IMR-90 (cell line): ENCODE measurements around the gene LMO2. TPM values are rescaled to one million over a fixed set of nuclear protein-coding genes. Genes with fewer than 3 reads are reported as not detected.

Experiments
- ATAC-seq: fragments of 200-7000 bp; cut with Tn5 transposase; 2 replicates; pipeline ENCODE4 v1.9.1; 2020; ENCODE audit warnings: low read depth, mild to moderate bottlenecking, moderate library complexity
- BruUV-seq: library from RNA; stranded (reverse); fragments of 400-500 nt; replicated peaks from 2 replicates; lab custom pipeline; 2021; lab: Mats Ljungman, UMichigan
- CTCF ChIA-PET: fragments of 300-600 bp; formaldehyde crosslinking; extraction: SDS; loops from one replicate; lab custom pipeline; 2021; ENCODE audit warnings: antibody characterized with exemption; lab: Yijun Ruan, JAX
- POLR2A ChIA-PET: fragments of 300-600 bp; sonication (Branson Sonifier 250); formaldehyde crosslinking; loops from one replicate; lab custom pipeline; 2022; ENCODE audit warnings: antibody characterized with exemption; ENCODE audit not compliant: unreplicated experiment; lab: Charles Lee
- DNase-seq: peaks from one replicate; pipeline ENCODE4 v3.0.0; 2013
- H2AFZ ChIP-seq: replicated peaks from 2 replicates; pipeline ENCODE3; 2013; ENCODE audit warnings: low read length, mild to moderate bottlenecking; ENCODE audit not compliant: poor library complexity
- H2AK5ac ChIP-seq: 2 replicates; pipeline ENCODE4 v1.6.1; 2013; ENCODE audit warnings: low read depth, low read length, inconsistent platforms
- H2AK9ac ChIP-seq: replicated peaks from 2 replicates; pipeline ENCODE3; 2013; ENCODE audit warnings: mild to moderate bottlenecking, low read depth, low read length, moderate library complexity; ENCODE audit not compliant: poor library complexity
- H2BK120ac ChIP-seq: 2 replicates; pipeline ENCODE4 v1.6.1; 2013; ENCODE audit warnings: low read depth, low read length, inconsistent platforms
- H2BK15ac ChIP-seq: 3 replicates; pipeline ENCODE4 v1.6.1; 2013; ENCODE audit warnings: low read depth, low read length, inconsistent platforms
- H2BK20ac ChIP-seq: 2 replicates; pipeline ENCODE4 v1.6.1; 2013; ENCODE audit warnings: low read depth, mild to moderate bottlenecking, inconsistent platforms, low read length, moderate library complexity
- H2BK5ac ChIP-seq: 2 replicates; pipeline ENCODE4 v1.6.1; 2013; ENCODE audit warnings: mild to moderate bottlenecking, low read depth, low read length, inconsistent platforms; ENCODE audit not compliant: poor library complexity, severe bottlenecking
- H3K14ac ChIP-seq: replicated peaks from 2 replicates; pipeline ENCODE4 v1.6.1; 2013; ENCODE audit warnings: low read depth, low read length, inconsistent platforms
- H3K18ac ChIP-seq: 2 replicates; pipeline ENCODE4 v1.6.1; 2013; ENCODE audit warnings: low read depth, low read length, control low read depth
- H3K23ac ChIP-seq: 2 replicates; pipeline ENCODE4 v1.6.1; 2013; ENCODE audit warnings: low read depth, low read length, inconsistent platforms
- H3K27ac ChIP-seq: 2 replicates; pipeline ENCODE4 v1.5.1; 2013; ENCODE audit warnings: mild to moderate bottlenecking, control low read depth, low read length; ENCODE audit not compliant: insufficient read depth
- H3K27me3 ChIP-seq: 2 replicates; pipeline ENCODE4 v1.6.1; 2013; ENCODE audit warnings: low read length; ENCODE audit not compliant: control insufficient read depth, insufficient read depth
- H3K36me3 ChIP-seq: 2 replicates; pipeline ENCODE4 v1.6.1; 2013; ENCODE audit warnings: low read length, mixed read lengths; ENCODE audit not compliant: control insufficient read depth, insufficient read depth
- H3K4ac ChIP-seq: 2 replicates; pipeline ENCODE4 v1.6.1; 2013; ENCODE audit warnings: low read depth, low read length, inconsistent platforms
- H3K4me1 ChIP-seq: 2 replicates; pipeline ENCODE4 v1.6.1; 2013; ENCODE audit warnings: low read length, mixed read lengths; ENCODE audit not compliant: control insufficient read depth, insufficient read depth
- H3K4me2 ChIP-seq: 2 replicates; pipeline ENCODE4 v1.6.1; 2013; ENCODE audit warnings: low read depth, mild to moderate bottlenecking, control low read depth, low read length, moderate library complexity
- H3K4me3 ChIP-seq: 2 replicates; pipeline ENCODE4 v1.5.1; 2013; ENCODE audit warnings: low read depth, mild to moderate bottlenecking, control low read depth, low read length, moderate library complexity; ENCODE audit not compliant: insufficient read depth
- H3K56ac ChIP-seq: 2 replicates; pipeline ENCODE4 v1.6.1; 2013; ENCODE audit warnings: low read length, inconsistent platforms; ENCODE audit not compliant: insufficient read depth; ENCODE audit errors: extremely low read depth
- H3K79me1 ChIP-seq, 2 experiments: 2 replicates each; pipeline ENCODE4 v1.6.1; 2013; ENCODE audit warnings: low read length in 2 of 2, inconsistent platforms in 1 of 2, low read depth in 1 of 2
- H3K9ac ChIP-seq: 2 replicates; pipeline ENCODE4 v1.6.1; 2013; ENCODE audit warnings: low read depth, low read length, control low read depth
- H3K9me1 ChIP-seq: 2 replicates; pipeline ENCODE4 v1.6.1; 2013; ENCODE audit warnings: low read length, inconsistent platforms; ENCODE audit not compliant: insufficient read depth
- H3K9me3 ChIP-seq: 2 replicates; pipeline ENCODE4 v1.6.1; 2013; ENCODE audit warnings: low read length; ENCODE audit not compliant: control insufficient read depth, insufficient read depth
- H4K20me1 ChIP-seq: 2 replicates; pipeline ENCODE4 v1.6.1; 2013; ENCODE audit warnings: low read length, inconsistent platforms; ENCODE audit not compliant: insufficient read depth
- H4K5ac ChIP-seq: 2 replicates; pipeline ENCODE4 v1.6.1; 2013; ENCODE audit warnings: mild to moderate bottlenecking, low read depth, low read length, control low read depth
- H4K8ac ChIP-seq, 2 experiments: 2 replicates each; pipeline ENCODE4 v1.6.1; 2013; ENCODE audit warnings: low read depth in 2 of 2, low read length in 2 of 2, control low read depth in 1 of 2, inconsistent platforms in 1 of 2
- H4K91ac ChIP-seq: 2 replicates; pipeline ENCODE4 v1.6.1; 2013; ENCODE audit warnings: low read depth, low read length, inconsistent platforms; ENCODE audit not compliant: insufficient read depth
- BHLHE40 ChIP-seq: fragments of 150-350 bp; IDR thresholded peaks from 2 replicates; pipeline ENCODE4 v1.6.1; 2016; ENCODE audit warnings: mild to moderate bottlenecking, low read depth, low read length
- CEBPB ChIP-seq: IDR thresholded peaks from 2 replicates; pipeline ENCODE4 v1.6.1; 2012; ENCODE audit warnings: low read depth, low read length, improper control_type of control experiment
- CHD1 ChIP-seq: IDR thresholded peaks from 2 replicates; pipeline ENCODE4 v1.6.1; 2012; ENCODE audit warnings: low read depth, low read length, improper control_type of control experiment
- ELK1 ChIP-seq: fragments of 150-350 bp; IDR thresholded peaks from 2 replicates; pipeline ENCODE4 v1.6.1; 2016; ENCODE audit warnings: low read depth, mild to moderate bottlenecking, low read length, moderate library complexity, borderline replicate concordance
- FOS ChIP-seq: fragments of 150-350 bp; IDR thresholded peaks from 2 replicates; pipeline ENCODE4 v1.6.1; 2016; ENCODE audit warnings: low read depth, low read length
- MAFK ChIP-seq: IDR thresholded peaks from 2 replicates; pipeline ENCODE4 v1.6.1; 2012; ENCODE audit warnings: low read depth, low read length, improper control_type of control experiment
- MAZ ChIP-seq: IDR thresholded peaks from 2 replicates; pipeline ENCODE4 v1.6.1; 2012; ENCODE audit warnings: low read depth, mild to moderate bottlenecking, low read length, improper control_type of control experiment, moderate library complexity, borderline replicate concordance
- MXI1 ChIP-seq: IDR thresholded peaks from 2 replicates; pipeline ENCODE4 v1.6.1; 2012; ENCODE audit warnings: low read depth, mild to moderate bottlenecking, low read length, moderate library complexity, borderline replicate concordance
- RAD21 ChIP-seq: IDR thresholded peaks from 2 replicates; pipeline ENCODE4 v1.6.1; 2012; ENCODE audit warnings: low read length, improper control_type of control experiment
- RFX5 ChIP-seq: IDR thresholded peaks from 2 replicates; pipeline ENCODE4 v1.8.0; 2012; ENCODE audit warnings: low read depth, mild to moderate bottlenecking, low read length, moderate library complexity
- USF2 ChIP-seq: fragments of 150-350 bp; IDR thresholded peaks from 2 replicates; pipeline ENCODE4 v1.6.1; 2017; ENCODE audit warnings: mild to moderate bottlenecking, antibody characterized with exemption, low read length, low read depth
- WGBS, 2 experiments: methylation state at CpG; one replicate each; pipeline versions ENCODE4 v1.1.5 to v1.1.7; 2013; ENCODE audit warnings: missing lambda C conversion rate in 2 of 2; ENCODE audit not compliant: insufficient read length in 1 of 2; ENCODE audit errors: extremely low coverage in 2 of 2; 5-methylcytosine and 5-hydroxymethylcytosine counted together
- dilution Hi-C: fragments of 300-500 bp; cut with HindIII; formaldehyde crosslinking; loops from one replicate; pipeline ENCODE4 v1.14.3; 2018; ENCODE audit warnings: low sequenced_read_pairs; ENCODE audit not compliant: unreplicated experiment
- in situ Hi-C: fragments of 300-500 bp; cut with MboI; formaldehyde crosslinking; loops from 3 replicates; pipeline ENCODE4 v1.14.3; 2019; ENCODE audit warnings: low sequenced_read_pairs, inconsistent platforms, mixed read lengths
- intact Hi-C: fragments of 100-400 bp; cut with micrococcal nuclease; formaldehyde crosslinking; loops from 2 replicates; pipeline ENCODE4 v1.10.0; 2022
- polyA plus RNA-seq, 3 experiments: library from polyadenylated mRNA; depleted of rRNA; stranded (reverse); fragments of >200 nt; gene quantifications; 2 replicates each; pipeline ENCODE4 v1.2.3, GENCODE V29; 2012; ENCODE audit warnings: low replicate concordance in 1 of 3
- total RNA-seq: library from RNA; depleted of rRNA; stranded (reverse); fragments of >200 nt; gene quantifications from 2 replicates; pipeline ENCODE4 v1.2.3, GENCODE V29; 2012

Gene LMO2
- total and polyA plus RNA-seq, 2 of the 4 experiments (the other 2 are of a cell fraction), result not detected

- BruUV-seq, result no TSS peak
- Histone ChIP-seq H4K8ac (no peak overlapping the region), H3K27me3 (peaks cover 33% of the 10 kb centered on the region), H3K56ac (no peak overlapping the region), H2AK5ac (no peak overlapping the region), H2AK9ac (no peak overlapping the region), H3K18ac (no peak overlapping the region), H3K9me1 (no peaks in the 10 kb centered on the region), H4K5ac (no peak overlapping the region), H2BK15ac (no peak overlapping the region), H3K14ac (no peak overlapping the region), H2BK5ac (no peak overlapping the region), H4K91ac (no peak overlapping the region), H3K9me3 (no peaks in the 10 kb centered on the region), H2AFZ (no peak overlapping the region), H4K20me1 (no peaks in the 10 kb centered on the region), H2BK120ac (no peak overlapping the region), H3K27ac (no peak overlapping the region), H3K4me3 (no peak overlapping the region), H3K79me1 (no peaks in the 10 kb centered on the region), H2BK20ac (no peak overlapping the region), H3K9ac (no peak overlapping the region), H3K4me2 (no peak overlapping the region), H3K36me3 (no peaks in the 10 kb centered on the region), H3K23ac (no peak overlapping the region), H3K4me1 (no peaks in the 10 kb centered on the region), H3K4ac (no peak overlapping the region)
- ChIA-PET POLR2A (no interaction called here), CTCF (no interaction called here)
- 86% methylated on average over 11 of the region's 16 CpGs; no CpG with 5 or more reads in 1 of the 2 experiments for WGBS, 2 experiments
- ATAC-seq, result no peak
- dilution Hi-C loops (no loop called here), in situ Hi-C loops (no loop called here), intact Hi-C loops (no loop called here)
- no peak for TF ChIP-seq CEBPB
- no peak for TF ChIP-seq USF2
- no peak for TF ChIP-seq MAZ
- no peak for TF ChIP-seq MAFK
- no peak for TF ChIP-seq RFX5
- no peak for TF ChIP-seq RAD21
- no peak for TF ChIP-seq BHLHE40
- no peak for TF ChIP-seq MXI1
- TF ChIP-seq FOS, result no peak
- TF ChIP-seq CHD1, result no peak
- no peak for TF ChIP-seq ELK1
- DNase-seq, result no peak
These were observed 59.2 kb downstream of the LMO2 start for GRCh38 chr11:33832676-33833075.
